ENCODE data around the gene FAM89A.
"Not testable (repeated sequence)": the region's sequence is repeated elsewhere in the genome, so short reads cannot be mapped to it uniquely, and the experiment has no call there.

Gene FAM89A

GRCh38 chr1:231055271-231055670 is 15.2 kb upstream of the FAM89A start:
- DNase-seq (ENCODE audit: low spot score), result no peak

DNA sequence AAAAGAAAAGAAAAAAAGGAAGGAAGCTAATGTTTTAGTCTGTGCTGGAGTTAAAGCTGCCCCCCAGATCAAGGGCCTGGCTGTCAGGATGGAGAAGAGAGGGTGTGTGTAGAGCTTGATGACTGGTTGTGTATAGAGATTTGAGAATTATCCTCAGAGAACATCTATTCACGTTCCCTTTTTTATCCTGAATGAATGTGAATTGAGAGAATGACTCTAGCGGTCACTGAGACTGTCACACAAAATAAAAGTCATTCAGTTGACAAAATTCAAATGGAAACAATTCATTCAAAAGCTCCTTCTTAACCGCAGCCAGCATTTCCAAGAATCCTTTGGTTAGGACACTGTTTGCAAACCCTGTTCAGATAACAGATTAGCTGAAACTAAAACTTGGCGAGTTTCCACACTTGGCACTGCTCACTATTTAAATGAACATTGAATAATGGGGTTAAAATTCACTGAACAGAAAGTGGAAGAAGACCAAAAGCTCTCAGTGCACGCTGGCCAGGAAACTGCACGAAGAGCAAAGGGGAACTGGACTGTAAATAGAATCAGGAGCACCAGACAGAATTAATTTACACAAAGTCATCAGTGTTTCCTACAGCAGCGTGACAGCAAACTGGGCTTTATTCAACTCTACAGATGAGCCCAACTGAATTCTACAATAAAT is 13.6 kb upstream of the FAM89A start:
- no peak for DNase-seq (ENCODE audit: low spot score)

GRCh38 chr1:231052777-231053176 is 12.7 kb upstream of the FAM89A start:
- no peak for DNase-seq (ENCODE audit: low spot score)

- DNase-seq (ENCODE audit: low spot score), result not testable (repeated sequence)
These were observed 10.9 kb upstream of the FAM89A start for GRCh38 chr1:231050932-231051331.

DNA sequence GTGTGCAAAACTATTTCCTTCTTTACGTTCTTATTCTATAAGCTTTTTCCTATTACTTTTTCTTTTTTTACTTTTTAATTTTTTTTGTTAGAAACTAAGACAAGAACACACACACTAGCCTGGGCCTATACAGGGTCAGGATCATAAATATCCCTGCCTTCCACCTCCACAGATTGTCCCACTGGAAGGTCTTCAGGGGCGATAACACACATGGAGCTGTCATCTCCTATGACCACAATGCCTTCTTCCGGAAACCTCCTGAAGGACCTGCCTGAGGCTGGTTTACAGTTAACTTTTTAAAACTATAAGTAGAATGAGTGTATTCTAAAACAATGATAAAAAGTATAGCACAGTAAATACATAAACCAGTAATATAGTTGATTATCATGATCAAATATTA is 10.3 kb upstream of the FAM89A start:
- DNase-seq (ENCODE audit: low spot score), result no peak

GRCh38 chr1:231049121-231049979 is 9.3 kb upstream of the FAM89A start:
- DNase-seq (ENCODE audit: low spot score), result no peak

DNA sequence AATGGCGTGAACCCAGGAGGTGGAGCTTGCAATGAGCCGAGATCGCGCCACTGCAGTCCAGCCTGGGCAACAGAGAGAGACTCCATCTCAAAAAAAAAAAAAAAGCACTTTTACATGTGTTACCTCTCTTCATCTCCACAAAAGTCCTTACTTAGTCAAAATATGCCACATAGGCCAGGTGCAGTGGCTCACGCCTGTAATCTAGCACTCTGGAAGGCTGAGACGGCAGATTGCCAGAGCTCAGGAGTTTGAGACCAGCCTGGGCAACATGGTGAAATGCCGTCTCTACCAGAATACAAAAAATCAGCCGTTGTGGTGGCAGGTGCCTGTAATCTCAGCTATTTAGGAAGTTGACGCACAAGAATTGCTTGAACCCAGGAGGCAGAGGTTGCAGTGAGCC is 8.4 kb upstream of the FAM89A start:
- DNase-seq (ENCODE audit: low spot score), result not testable (repeated sequence)

DNA sequence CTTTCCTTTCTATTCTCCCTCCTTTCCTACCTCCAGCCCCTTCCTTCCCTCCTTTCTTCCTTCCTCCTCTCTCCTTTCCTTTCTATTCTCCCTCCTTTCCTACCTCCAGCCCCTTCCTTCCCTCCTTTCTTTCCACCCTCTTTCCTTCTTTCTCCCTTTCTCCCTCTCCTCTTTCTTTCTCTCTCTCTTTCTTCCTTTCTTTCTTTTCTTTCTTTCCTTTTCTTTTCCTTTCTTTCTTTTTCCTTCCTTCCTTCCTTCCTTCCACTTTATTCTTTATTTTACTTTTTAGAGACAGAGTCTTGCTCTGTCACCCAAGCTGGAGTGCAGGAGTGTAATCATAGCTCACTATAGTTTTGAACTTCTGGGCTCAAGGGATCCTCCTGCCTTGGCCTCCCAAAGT is 7.5 kb upstream of the FAM89A start:
- DNase-seq (ENCODE audit: low spot score), result not testable (repeated sequence)

DNA sequence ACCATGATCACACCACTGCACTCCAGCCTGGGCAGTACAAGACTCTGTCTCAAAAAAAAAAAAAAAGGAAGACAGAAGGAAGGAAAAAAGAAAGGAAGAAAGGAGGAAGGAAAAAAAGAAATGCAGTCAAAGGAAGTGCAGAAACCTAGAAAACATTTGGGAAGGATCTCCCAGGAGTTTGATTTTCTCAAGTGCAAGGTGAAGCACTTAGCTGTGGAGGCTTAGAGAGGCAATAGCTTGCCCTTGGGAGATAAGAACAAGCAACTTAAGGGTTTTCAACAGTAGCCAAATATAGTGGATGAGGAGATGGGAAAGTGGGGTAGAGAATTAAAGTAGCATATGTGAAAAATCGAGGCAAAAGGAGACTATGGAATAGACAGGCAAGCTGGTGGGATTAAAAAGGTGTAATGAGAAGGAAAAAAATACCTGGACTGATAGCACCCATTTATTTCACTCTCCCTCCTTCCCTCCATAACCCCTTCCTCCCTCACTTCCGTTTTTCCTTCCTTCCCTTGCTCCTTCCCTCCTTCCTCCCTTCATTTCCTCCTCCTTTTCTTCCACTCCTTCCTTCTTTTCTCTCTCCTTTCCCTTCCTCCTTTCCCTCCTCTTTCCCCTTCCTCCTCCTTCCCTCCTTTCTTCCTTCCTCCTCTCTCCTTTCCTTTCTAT is 6.8 kb upstream of the FAM89A start:
- no peak for DNase-seq (ENCODE audit: low spot score)

DNA sequence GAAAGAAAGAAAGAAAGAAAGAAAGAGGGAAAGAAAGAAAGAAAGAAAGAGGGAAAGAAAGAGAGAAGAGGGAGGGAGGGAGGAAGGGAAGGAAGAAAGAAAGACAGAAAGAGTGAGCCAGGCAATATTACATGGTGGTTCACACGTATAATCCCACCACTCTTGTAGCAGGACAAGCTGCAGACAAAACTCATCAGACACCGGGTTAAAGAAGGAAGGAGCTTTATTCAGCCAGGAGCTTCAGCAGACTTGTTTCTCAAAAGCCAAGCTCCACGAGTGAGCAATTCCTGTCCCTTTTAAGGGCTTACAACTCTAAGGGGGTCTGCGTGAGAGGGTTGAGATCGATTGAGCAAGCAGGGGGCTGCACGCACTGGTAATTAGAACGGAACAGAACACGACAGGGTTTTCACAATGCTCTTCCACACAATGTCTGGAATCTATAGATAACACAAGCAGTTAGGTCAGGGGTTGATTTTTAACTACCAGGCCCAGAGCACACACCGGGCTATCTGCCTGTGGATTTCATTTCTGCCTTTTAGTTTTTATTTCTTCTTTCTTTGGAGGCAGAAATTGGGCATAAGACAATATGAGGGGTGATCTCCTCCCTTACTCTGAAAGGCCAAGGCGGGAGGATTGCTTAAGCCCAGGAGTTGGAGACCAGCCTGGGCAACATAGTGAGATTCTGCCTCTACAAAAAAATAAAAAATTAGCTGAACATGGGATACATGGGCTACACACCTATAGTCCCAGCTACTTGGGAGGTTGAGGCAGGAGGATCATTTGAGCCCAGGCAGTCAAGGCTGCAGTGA is 6.1 kb upstream of the FAM89A start:
- not testable (repeated sequence) for DNase-seq (ENCODE audit: low spot score)

DNA sequence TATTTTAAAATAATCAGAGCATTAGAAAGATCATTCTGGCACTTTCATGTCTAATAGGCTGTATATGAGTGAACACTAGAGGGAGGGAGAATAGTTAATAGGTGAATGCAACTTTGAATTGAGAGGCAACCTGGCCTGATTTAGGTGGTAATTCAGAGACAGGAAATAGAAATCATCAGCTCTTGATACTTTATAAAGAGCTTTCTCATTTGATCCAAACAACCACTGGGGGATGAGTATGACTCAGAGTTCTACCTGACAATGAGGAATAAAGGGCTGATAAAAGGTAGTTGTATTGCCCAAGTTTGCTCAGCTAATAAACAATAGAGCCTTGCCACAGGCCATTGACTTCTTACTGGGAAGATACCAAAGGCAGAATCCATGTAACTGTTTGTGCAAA is 5.2 kb upstream of the FAM89A start:
- no peak for DNase-seq (ENCODE audit: low spot score)

GRCh38 chr1:231044588-231044987 is 4.5 kb upstream of the FAM89A start:
- no peak for DNase-seq (ENCODE audit: low spot score)

GRCh38 chr1:231041719-231042261 is 1.7 kb upstream of the FAM89A start:
- DNase-seq (ENCODE audit: low spot score), result no peak

DNA sequence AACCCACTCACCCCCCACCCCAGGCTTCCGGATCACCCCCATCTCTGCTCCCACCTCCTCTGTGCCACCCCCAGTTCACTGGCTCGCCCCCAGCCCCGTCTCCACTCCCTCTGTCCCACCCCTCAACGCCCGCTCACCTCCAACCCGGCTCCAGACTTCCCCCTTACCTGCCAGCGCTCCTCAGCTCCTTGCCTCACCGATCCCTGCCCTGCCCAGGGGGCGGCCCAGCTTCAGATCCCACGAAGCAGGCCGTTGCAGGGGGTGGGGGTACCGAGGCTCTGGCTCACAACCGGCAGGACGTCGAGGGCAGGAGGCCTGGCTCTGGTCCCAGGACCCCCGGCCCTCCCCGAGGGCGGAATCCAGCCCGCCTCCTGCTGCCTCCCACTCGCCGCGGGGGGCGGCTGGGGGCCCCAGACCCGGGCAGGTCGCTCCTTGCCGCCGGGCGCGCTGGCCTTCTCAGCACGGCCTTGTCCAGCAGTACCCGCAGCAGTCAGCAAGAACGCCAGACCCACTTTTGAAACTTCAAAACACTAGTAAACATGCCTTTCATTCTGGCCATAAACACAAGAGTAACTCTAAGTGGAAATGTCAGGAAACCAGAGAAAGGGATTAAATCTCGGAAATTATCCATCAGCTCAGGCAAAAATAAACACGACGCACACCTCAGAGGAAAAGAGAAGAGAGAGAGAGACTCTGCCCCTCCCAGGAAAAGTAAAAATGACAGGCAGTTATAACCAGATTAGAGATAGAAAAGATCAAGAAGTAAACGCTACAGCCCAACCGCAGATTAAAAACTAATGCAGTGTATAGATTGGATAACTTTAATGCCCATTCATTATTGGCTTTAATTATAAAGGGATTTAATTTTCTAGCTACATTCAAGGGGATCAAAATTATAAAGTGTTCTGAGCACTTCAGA is 1.0 kb upstream of the FAM89A start:
- DNase-seq (ENCODE audit: low spot score), result no peak

DNA sequence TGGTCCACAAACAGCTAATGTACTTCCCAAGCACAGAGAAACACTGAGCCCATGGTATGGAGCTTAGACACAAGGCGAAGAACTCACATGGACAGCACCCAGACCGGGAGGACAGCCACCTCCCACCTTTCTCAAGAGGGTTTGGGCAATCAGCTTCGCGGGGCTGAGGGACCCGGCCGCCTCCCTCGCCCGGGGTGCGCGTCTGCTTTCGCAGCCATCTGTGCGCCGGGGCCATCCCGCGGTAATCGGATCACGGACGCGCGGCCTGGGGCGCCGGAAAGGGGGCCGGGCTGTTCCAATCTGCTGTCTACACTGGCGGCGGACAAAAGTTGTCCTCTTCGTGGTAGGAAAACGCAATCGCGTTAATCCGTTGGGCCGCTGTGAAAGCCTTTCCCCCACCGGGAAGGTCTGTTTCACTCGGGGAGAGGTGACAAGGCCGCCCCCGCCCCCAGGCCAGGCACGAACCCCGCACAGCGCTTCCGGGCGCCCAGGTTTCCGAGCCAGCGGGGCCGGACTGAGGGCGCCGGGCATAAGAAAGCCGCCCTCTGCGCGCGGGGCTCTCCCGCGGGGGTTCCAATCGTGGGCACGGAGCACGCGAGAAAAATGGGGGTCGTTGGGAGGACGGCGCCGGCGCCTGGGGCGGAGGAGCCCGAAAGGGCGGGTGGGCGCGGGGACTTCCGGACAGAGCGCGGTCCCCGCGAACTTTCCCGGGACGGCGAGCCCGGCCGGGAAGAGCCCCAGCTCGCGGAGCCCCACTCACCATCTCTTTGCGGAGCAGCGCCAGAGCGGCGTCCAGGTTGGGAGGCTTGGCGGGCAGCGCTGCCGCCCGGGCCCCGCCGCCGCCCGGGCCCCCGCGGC is 664 bp downstream of the FAM89A start:
- peak; percentile 45 for DNase-seq (ENCODE audit: low spot score)

DNA sequence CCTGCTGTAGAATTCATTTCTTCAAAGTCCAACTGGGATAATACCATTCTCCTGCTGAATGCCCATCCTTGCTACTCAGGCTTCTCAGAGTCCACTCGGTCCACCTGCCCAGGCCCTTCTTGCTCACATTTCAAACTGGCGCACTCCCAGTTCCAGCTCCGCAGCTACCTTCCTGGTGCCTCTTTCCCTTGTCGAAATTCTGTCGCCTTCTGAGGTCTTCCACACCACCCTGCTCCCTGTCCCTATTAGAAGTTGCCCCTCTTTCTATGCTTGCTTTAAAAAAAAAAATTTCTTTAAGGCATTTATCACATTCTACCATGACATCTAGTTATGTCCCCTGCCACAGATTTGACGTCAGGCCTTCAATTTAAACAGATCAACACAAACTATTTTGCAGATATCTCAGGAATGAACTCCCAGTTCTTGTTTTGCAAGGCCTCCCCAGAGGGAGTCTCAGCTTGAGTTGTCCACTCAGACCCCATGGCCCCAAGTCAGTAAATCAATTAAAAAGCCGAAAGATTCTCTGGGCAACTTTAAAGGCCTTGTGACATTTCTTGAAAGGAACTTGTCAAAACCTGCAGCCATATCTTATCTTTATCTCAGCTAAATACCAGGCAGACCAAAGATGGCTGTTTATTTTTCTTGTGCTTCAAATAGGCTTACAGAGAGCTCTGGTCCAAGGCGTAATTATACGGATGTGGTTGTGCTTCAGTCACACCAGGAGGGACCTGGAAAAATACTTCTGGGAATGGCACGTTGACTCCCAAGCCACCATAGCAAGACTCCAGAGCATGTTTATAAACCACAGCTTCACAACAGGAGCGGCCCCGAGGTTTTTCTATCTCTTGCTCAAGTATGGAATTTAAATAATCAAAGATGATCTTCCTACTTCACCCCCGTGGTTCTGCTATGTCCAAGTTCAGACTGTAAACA is 2.2 kb downstream of the FAM89A start:
- DNase-seq (ENCODE audit: low spot score), result no peak

DNA sequence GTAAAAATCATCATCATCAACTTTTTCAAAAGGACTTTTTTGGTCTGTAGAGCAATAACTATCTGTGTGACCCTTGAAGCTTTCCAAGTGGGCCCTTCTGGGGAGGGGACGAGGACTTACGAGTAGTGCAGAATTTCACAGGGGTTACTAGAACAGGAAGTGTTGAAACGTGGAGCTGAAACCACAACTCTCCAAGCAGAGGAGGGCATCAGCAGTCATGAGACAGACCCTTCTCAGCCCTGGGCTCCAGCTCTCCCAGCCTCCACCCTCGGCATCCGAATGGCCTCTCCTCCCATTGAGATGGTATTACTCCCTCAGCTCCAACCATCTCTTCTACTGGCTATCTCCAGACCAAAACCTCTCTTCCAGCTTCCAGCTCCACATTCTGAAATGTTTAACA is 3.6 kb downstream of the FAM89A start:
- DNase-seq (ENCODE audit: low spot score), result no peak

- DNase-seq (ENCODE audit: low spot score), result no peak
These were observed 4.3 kb downstream of the FAM89A start for GRCh38 chr1:231035799-231036198.

GRCh38 chr1:231032963-231033362 is 7.1 kb downstream of the FAM89A start:
- DNase-seq (ENCODE audit: low spot score), result peak; percentile 9

Measured in RKO (cell line).